Pancreas (tissue), 10 donors: ENCODE measurements around the gene DAB2IP. TPM values are rescaled to one million over a fixed set of nuclear protein-coding genes. Genes with fewer than 3 reads are reported as not detected.
A peak's percentile ranks its signal among the peaks of the same experiment; 100 is the strongest.

ENCODE experiments used
- ATAC-seq, 4 donors: fragments of 200-7000 bp; cut with Tn5 transposase; one replicate each; pipeline versions ENCODE4 v1.8.0 to v1.9.1; 2020; ENCODE audit warnings: mild to moderate bottlenecking in 4 of 4, moderate library complexity in 4 of 4
- DNase-seq, 6 donors: peaks; one replicate each; pipeline ENCODE4 v3.0.0-alpha.2; 2020
- FAIRE-seq: peaks from 2 replicates; lab custom pipeline; 2012; peaks lifted over from hg19 to GRCh38; lab: Jason Lieb, UNC
- H3K27ac ChIP-seq, 4 donors: fragments of 200-600 bp; sonication (generic); 1 replicate in 3 of 4; 2 replicates in 1 of 4; pipeline versions ENCODE4 v1.5.0 to v1.8.0; 2020
- H3K27me3 ChIP-seq, 4 donors: fragments of 200-600 bp; one replicate each; pipeline ENCODE4 v1.8.0; 2021
- H3K36me3 ChIP-seq, 3 donors: fragments of 200-600 bp; sonication (generic) in 1 of 3; one replicate each; pipeline versions ENCODE4 v1.5.0 to v1.8.0; 2020 to 2021
- H3K4me1 ChIP-seq, 3 donors: fragments of 200-600 bp; one replicate each; pipeline ENCODE4 v1.8.0; 2021
- H3K4me3 ChIP-seq, 4 donors: fragments of 200-600 bp; sonication (generic) in 2 of 4; one replicate each; pipeline versions ENCODE4 v1.5.0 to v1.8.0; 2020 to 2021
- H3K9me3 ChIP-seq, 4 donors: fragments of 200-600 bp; one replicate each; pipeline ENCODE4 v1.8.0; 2021
- CTCF ChIP-seq, 4 donors: fragments of 200-600 bp; sonication (generic) in 3 of 4; IDR thresholded peaks; one replicate each; pipeline versions ENCODE4 v1.5.0 to v1.8.0; 2021; ENCODE audit warnings: antibody characterized with exemption in 4 of 4
- WGBS, 2 donors: extraction: QIAGEN DNeasy Blood & Tissue Kit; methylation state at CpG; one replicate each; pipeline ENCODE4 v1.1.7; 2013; 5-methylcytosine and 5-hydroxymethylcytosine counted together
- intact Hi-C, 3 donors: fragments of 100-400 bp; cut with DNase I; formaldehyde crosslinking; loops; one replicate each; pipeline versions ENCODE4 v1.11.1 to v1.14.2; 2022
- polyA plus RNA-seq, 2 donors: library from polyadenylated mRNA; stranded (reverse); fragments of 200-250 nt; gene quantifications; one replicate each; pipeline ENCODE4 v1.2.3, GENCODE V29; 2013
- total RNA-seq, 6 donors: library from RNA; stranded (reverse); fragmentation: NEBNext Ultra II Directional in 4 of 6; extraction: Animal tissue kit (Norgen Biotek cat#: 25700) in 4 of 6; gene quantifications; one replicate each; pipeline versions ENCODE4 v1.2.1 to v1.2.4, GENCODE V29; 2021 to 2023
- donor health status: healthy with polysubstance abuse.
- donor health status: DM: no; HTN: no; CAD: no; lungs with moderate emphysema.
- donor health status: DM: no; HTN: no; CAD: no.
- donor health status: control.
- donor health status: control.
- donor health status: Bipolar disorder and iron deficiency.
- donor health status: DM: yes; HTN: yes; CAD: no.
- donor health status: DM: no; HTN: no; CAD: no.
- donor health status: DM: no; HTN: no; CAD: no.
- donor health status: DM: yes; HTN: yes; CAD: no.

Gene DAB2IP
- total and polyA plus RNA-seq, 8 donors = 14.7 to 52.1 (median 25.3) TPM

- TF ChIP-seq CTCF (IDR thresholded peaks at IDR 0.05) = no peak
- FAIRE-seq (no peak), DNase-seq (peak in 5 of 6 donors; percentile 44 to 80 (median 71)), ATAC-seq (peak; percentile 73 to 86 (median 78))
- Histone ChIP-seq H3K9me3 (no peaks in the 10 kb centered on the region), H3K27ac (peak overlapping the region; percentile 46 to 68 (median 64)), H3K27me3 (no peaks in the 10 kb centered on the region), H3K4me3 (no peak overlapping the region), H3K36me3 (no peaks in the 10 kb centered on the region), H3K4me1 (peaks cover 2 to 6% (median 5%) of the 10 kb centered on the region in 3 donors)
- WGBS, 2 donors = 30 to 31% methylated on average over 4 of the region's 4 CpGs
- intact Hi-C loops = no loop called here
Measured at GRCh38 chr9:121645003-121645402, 6.4 kb upstream of the DAB2IP start.

- Histone ChIP-seq H3K4me3 (no peak overlapping the region), H3K27me3 (no peaks in the 10 kb centered on the region), H3K4me1 (peaks cover 5 to 14% (median 14%) of the 10 kb centered on the region in 3 donors), H3K27ac (peak overlapping the region in 2 of 4 donors; percentile 67 to 68), H3K9me3 (no peaks in the 10 kb centered on the region), H3K36me3 (no peaks in the 10 kb centered on the region)
- DNase-seq (peak in 1 of 6 donors; percentile 48), FAIRE-seq (no peak), ATAC-seq (no peak)
- intact Hi-C loops = no loop called here
- no peak for TF ChIP-seq CTCF (IDR thresholded peaks at IDR 0.05)
- WGBS, 2 donors = 73 to 77% methylated on average over 22 of the region's 22 CpGs
Measured at GRCh38 chr9:121645853-121646807, 5.3 kb upstream of the DAB2IP start.

GRCh38 chr9:121646992-121647391, 4.4 kb upstream of the DAB2IP start:
- intact Hi-C loops = no loop called here
- DNase-seq = peak in 1 of 6 donors; percentile 7
- WGBS, 2 donors = 75 to 82% methylated on average over 1 of the region's 1 CpG
- no peak overlapping the region for H3K27ac ChIP-seq
- H3K4me3 ChIP-seq = no peak overlapping the region
- H3K4me1 ChIP-seq = peaks cover 4 to 15% (median 14%) of the 10 kb centered on the region in 3 donors
- no peaks in the 10 kb centered on the region for H3K9me3 ChIP-seq
- H3K27me3 ChIP-seq = no peaks in the 10 kb centered on the region
- no peak for FAIRE-seq
- no peak for ATAC-seq
- H3K36me3 ChIP-seq = no peaks in the 10 kb centered on the region
- TF ChIP-seq CTCF (IDR thresholded peaks at IDR 0.05) = no peak

- Histone ChIP-seq H3K27me3 (no peaks in the 10 kb centered on the region), H3K9me3 (no peaks in the 10 kb centered on the region), H3K4me1 (peaks cover 4 to 20% (median 14%) of the 10 kb centered on the region in 3 donors), H3K36me3 (no peaks in the 10 kb centered on the region), H3K4me3 (no peak overlapping the region), H3K27ac (no peak overlapping the region)
- TF ChIP-seq CTCF (IDR thresholded peaks at IDR 0.05) = no peak
- intact Hi-C loops = no loop called here
- ATAC-seq (no peak), DNase-seq (peak in 1 of 6 donors; percentile 26), FAIRE-seq (no peak)
- WGBS, 2 donors = 93 to 98% methylated on average over 5 of the region's 5 CpGs
Measured at GRCh38 chr9:121648172-121648571, 3.3 kb upstream of the DAB2IP start.
